ENCODE results near the gene ANTXR1.

Gene ANTXR1

GRCh38 chr2:69139778-69140670 lies 127.0 kb downstream of the ANTXR1 start:
- no peak for DNase-seq

GRCh38 chr2:69141061-69141460 lies 128.1 kb downstream of the ANTXR1 start:
- no peak for DNase-seq

- DNase-seq = no peak
Observed at GRCh38 chr2:69143748-69144360, 130.9 kb downstream of the ANTXR1 start.

DNA sequence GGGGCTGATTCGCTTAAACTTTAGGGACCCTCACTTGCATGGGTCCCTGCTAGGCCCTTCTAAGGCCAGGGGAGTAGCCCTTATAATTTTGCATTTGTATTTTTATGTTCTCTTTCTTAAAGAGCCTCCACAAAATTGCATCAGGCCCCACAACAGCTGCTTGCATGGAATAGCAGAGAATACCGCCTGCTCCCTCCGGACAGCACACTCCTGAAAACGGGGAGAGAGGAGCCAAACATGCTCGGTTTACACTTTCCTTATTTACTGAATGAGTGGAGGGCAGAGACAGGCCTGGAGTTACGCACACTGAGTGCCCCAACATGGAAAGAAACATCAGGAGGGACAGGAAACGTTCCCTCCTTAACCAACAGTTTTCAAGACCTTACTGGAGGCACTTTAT lies 132.2 kb downstream of the ANTXR1 start:
- no peak for DNase-seq

GRCh38 chr2:69147841-69148533 lies 135.0 kb downstream of the ANTXR1 start:
- no peak for DNase-seq

GRCh38 chr2:69149631-69150215 lies 136.7 kb downstream of the ANTXR1 start:
- no peak for DNase-seq

DNA sequence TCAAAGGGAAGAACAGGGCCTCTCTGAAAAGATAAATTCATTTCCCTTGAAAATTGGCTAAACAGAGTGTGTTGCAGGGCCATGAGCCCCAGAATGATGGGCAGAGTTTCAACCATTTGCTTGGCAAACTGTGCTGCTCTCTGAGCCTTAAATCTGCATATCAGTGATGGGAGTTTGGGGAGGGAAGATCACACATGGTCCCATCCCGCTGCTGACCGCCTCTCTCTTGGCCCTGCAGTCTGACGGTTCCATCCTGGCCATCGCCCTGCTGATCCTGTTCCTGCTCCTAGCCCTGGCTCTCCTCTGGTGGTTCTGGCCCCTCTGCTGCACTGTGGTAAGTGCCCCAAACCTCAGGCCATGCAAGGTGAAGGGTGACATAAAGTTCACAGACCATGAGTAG lies 139.0 kb downstream of the ANTXR1 start:
- no peak for DNase-seq

DNA sequence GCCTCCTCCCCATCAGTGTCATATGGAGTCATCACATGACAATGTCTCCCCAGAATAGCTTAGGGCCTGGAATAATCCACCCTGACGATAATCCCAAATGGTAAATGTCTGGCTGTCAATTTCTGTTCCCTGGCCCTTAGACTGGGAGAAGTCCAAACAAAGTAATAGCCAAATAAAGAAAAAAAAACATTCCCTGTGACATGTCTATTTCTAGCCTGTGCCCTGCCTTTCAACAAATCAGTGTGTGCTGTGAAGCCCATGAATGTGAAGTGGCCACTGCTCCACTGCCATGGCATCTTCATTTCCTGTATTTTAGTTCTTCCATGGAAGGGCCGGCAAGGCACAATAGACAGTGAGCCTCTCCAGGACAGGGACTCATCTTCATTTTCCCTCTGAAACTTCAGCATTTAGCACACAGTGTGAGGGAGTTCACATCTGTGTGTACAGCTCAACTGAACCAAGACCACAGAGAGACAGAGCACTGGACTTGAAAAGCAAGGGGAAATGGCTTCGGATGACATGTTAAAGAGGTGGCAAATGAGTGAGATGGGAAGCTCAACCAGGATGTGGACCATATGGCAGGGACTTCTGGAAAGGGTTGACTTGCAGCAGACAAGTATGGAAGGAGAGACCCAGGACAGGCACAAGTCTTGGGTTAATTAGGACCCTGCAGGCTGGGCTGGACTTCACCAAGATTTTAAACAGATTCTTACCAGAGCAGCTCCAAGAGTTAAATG lies 140.0 kb downstream of the ANTXR1 start:
- no peak for DNase-seq

DNA sequence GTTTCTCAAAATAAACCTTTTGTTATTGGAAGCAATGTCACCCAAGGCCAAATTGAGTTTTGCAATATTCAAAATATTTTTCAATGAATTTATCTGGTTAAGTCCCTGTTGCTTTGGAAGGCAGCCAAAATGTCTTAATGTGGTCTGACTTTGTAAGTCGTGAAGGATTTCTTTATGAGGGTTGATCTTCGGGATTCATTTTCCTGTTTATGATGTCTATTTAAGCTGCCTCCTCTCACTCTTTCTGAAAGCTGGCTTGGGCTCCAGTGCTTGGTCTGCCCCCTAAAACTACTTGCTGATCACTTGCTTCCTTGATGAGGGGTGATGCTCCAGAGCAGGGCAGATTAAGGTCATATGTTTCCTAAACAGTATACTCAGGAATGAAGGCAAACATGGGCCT lies 141.1 kb downstream of the ANTXR1 start:
- no peak for DNase-seq

DNA sequence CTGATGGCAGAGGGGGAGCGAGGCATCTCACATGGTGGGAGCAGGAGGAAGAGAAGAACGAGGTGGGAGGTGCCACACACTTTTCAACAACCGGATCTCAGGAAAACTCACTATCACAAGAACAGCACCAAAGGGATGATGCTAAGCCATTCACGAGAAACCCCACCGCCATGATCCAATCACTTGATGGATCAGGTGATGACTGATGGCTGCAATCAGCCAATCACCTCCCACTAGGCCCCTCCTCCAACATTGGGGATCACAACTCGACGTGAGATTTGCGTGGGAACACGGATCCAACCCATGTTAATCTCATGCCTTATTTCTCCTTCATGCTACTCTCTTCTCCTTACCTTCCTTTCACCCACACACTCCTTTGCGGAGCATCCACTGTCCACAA lies 143.6 kb downstream of the ANTXR1 start:
- DNase-seq = no peak

- no peak for DNase-seq
Observed at GRCh38 chr2:69157441-69157840, 144.5 kb downstream of the ANTXR1 start.

DNA sequence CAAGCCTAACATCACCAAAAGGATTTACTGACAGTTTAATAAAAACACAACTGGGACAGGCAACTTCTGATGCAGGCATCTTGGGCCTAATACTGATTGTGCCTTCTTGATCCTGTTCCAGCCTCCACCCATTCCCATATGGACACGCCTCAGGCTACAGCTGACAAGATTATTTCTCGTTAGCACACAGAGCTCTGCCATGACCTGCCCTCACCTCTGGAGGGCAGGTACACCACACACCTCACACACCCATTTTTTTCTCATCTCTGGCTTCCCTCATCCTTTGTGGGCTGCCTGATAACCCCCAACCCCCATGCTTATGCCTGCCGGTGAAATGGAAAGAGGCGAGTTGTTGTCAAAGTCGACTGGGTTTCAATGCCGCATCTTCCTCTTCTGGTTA lies 147.0 kb downstream of the ANTXR1 start:
- no peak for DNase-seq

GRCh38 chr2:69162057-69162456 lies 149.1 kb downstream of the ANTXR1 start:
- no peak for DNase-seq

DNA sequence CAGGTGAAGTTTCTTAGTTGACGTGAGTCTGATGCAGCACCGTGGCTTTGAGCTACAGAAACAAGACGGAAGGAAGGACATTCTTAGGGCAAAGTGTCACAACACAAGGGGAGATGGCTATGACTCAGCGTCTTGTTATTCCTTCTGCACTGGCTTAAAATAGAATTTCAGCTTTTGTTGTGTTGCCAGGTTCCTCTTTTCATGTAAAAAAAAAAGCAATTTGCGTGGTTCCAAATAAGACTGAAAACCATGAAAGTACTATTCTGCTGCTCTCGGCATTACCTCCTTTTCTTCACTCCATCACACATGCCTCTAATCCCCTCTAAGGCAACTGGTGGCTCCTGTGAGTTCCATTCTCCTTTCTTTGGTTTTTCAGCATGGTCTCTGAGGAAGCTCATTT lies 150.1 kb downstream of the ANTXR1 start:
- no peak for DNase-seq

- no peak for DNase-seq
Observed at GRCh38 chr2:69163556-69163955, 150.6 kb downstream of the ANTXR1 start.

- DNase-seq = no peak
Observed at GRCh38 chr2:69164061-69164778, 151.2 kb downstream of the ANTXR1 start.

- DNase-seq = no peak
Observed at GRCh38 chr2:69165091-69165880, 152.3 kb downstream of the ANTXR1 start.

GRCh38 chr2:69166465-69166811 lies 153.5 kb downstream of the ANTXR1 start:
- DNase-seq = no peak

GRCh38 chr2:69166812-69167468 lies 154.0 kb downstream of the ANTXR1 start:
- DNase-seq = no peak

DNA sequence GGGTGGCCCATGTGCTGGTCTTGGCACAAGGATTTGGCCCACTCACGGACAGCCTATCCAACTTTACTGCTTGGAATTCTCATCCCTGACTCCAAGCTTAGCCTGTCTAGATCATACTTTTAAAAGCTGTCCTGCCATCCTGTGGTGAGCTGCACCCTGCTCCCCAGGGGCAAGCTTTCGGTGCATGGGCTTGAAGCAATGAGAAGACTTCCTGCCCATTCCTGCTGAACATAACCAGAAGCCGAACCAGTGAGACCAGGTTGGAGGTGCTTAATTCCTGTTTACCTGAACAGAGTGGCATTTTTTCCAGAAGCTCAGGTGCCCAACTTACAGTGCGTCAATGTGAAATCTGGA lies 154.5 kb downstream of the ANTXR1 start:
- no peak for DNase-seq

Data from stimulated activated naive CD4-positive, alpha-beta T cell treated with Interleukin-2 at 50 U/mL for 16 hours (primary cell).